ENCODE data around the gene ITSN2. TPM values are rescaled to one million over a fixed set of nuclear protein-coding genes. Genes with fewer than 3 reads are reported as not detected.

Gene ITSN2
- total and polyA plus RNA-seq, 12 donors = 35.1 to 108 (median 59.8) TPM

GRCh38 chr2:24239553-24239952 is 120.8 kb downstream of the ITSN2 start:
- intact Hi-C loops (cut with DNase I) = no loop called here

GRCh38 chr2:24238158-24238557 is 122.2 kb downstream of the ITSN2 start:
- Histone ChIP-seq H3K4me1 (replicated peaks in 1 of 2) (no peaks in the 10 kb centered on the region), H3K27me3 (no peaks in the 10 kb centered on the region), H3K36me3 (replicated peaks in 1 of 2) (peaks cover 0 to 6% of the 10 kb centered on the region in 2 donors), H3K27ac (no peak overlapping the region), H3K9me3 (replicated peaks in 1 of 3) (no peaks in the 10 kb centered on the region), H3K4me3 (no peak overlapping the region)
- TF ChIP-seq POLR2A (IDR thresholded peaks at IDR 0.05) (no peak), CTCF (IDR thresholded peaks at IDR 0.05) (no peak)
- intact Hi-C loops (cut with DNase I) = no loop called here
- DNase-seq = no peak
- WGBS, 4 donors = 91 to 99% (median 98%) methylated on average over 2 of the region's 2 CpGs

More at GRCh38 chr2:24239553-24239952, 120.8 kb downstream of the ITSN2 start:
- no peaks in the 10 kb centered on the region for H3K9me3 ChIP-seq (replicated peaks in 1 of 3)
- H3K27me3 ChIP-seq = no peaks in the 10 kb centered on the region
- no peak for TF ChIP-seq POLR2A (IDR thresholded peaks at IDR 0.05)
- DNase-seq = no peak
- WGBS, 4 donors = 93 to 99% (median 97%) methylated on average over 1 of the region's 1 CpG
- H3K36me3 ChIP-seq (replicated peaks in 1 of 2) = peaks cover 0 to 5% of the 10 kb centered on the region in 2 donors
- no peaks in the 10 kb centered on the region for H3K4me1 ChIP-seq (replicated peaks in 1 of 2)
- no peak overlapping the region for H3K4me3 ChIP-seq
- H3K27ac ChIP-seq = no peak overlapping the region

- Histone ChIP-seq H3K36me3 (replicated peaks in 1 of 2) (peaks cover 0 to 6% of the 10 kb centered on the region in 2 donors), H3K4me1 (replicated peaks in 1 of 2) (no peaks in the 10 kb centered on the region), H3K9me3 (replicated peaks in 1 of 3) (no peaks in the 10 kb centered on the region), H3K27ac (no peak overlapping the region), H3K4me3 (no peak overlapping the region), H3K27me3 (no peaks in the 10 kb centered on the region)
- DNase-seq = no peak
- 92 to 98% (median 97%) methylated on average over 1 of the region's 1 CpG for WGBS, 4 donors
- intact Hi-C loops (cut with DNase I) = no loop called here
- no peak for TF ChIP-seq CTCF (IDR thresholded peaks at IDR 0.05)
- TF ChIP-seq POLR2A (IDR thresholded peaks at IDR 0.05) = no peak
These were observed 123.0 kb downstream of the ITSN2 start for GRCh38 chr2:24237313-24237712.

GRCh38 chr2:24233321-24233720 is 127.0 kb downstream of the ITSN2 start:
- no peak overlapping the region for H3K4me3 ChIP-seq
- intact Hi-C loops (cut with DNase I) = no loop called here
- no peak for DNase-seq
- no peaks in the 10 kb centered on the region for H3K4me1 ChIP-seq (replicated peaks in 1 of 2)
- no peak overlapping the region for H3K27ac ChIP-seq
- WGBS, 4 donors = 96 to 100% (median 97%) methylated on average over 1 to 2 of the region's 2 CpGs
- peaks cover 0 to 6% of the 10 kb centered on the region in 2 donors for H3K36me3 ChIP-seq (replicated peaks in 1 of 2)
- H3K27me3 ChIP-seq = no peaks in the 10 kb centered on the region
- no peak for TF ChIP-seq POLR2A (IDR thresholded peaks at IDR 0.05)
- TF ChIP-seq CTCF (IDR thresholded peaks at IDR 0.05) = no peak
- no peaks in the 10 kb centered on the region for H3K9me3 ChIP-seq (replicated peaks in 1 of 3)

- H3K36me3 ChIP-seq (replicated peaks in 1 of 2) = peaks cover 0 to 6% of the 10 kb centered on the region in 2 donors
- no peaks in the 10 kb centered on the region for H3K27me3 ChIP-seq
- no peaks in the 10 kb centered on the region for H3K4me1 ChIP-seq (replicated peaks in 1 of 2)
- peak in 1 of 7 donors; percentile 38 for DNase-seq
- H3K9me3 ChIP-seq (replicated peaks in 1 of 3) = no peaks in the 10 kb centered on the region
- H3K27ac ChIP-seq = no peak overlapping the region
- intact Hi-C loops (cut with DNase I) = no loop called here
- no peak overlapping the region for H3K4me3 ChIP-seq
- TF ChIP-seq CTCF (IDR thresholded peaks at IDR 0.05) = no peak
- TF ChIP-seq POLR2A (IDR thresholded peaks at IDR 0.05) = no peak
- WGBS, 4 donors = 90 to 95% (median 91%) methylated on average over 4 of the region's 4 CpGs
These were observed 128.9 kb downstream of the ITSN2 start for GRCh38 chr2:24231461-24231881.
